ENCODE results near the gene OCIAD1. TPM values are rescaled to one million over a fixed set of nuclear protein-coding genes. Genes with fewer than 3 reads are reported as not detected.
"Not testable (repeated sequence)": the region's sequence is repeated elsewhere in the genome, so short reads cannot be mapped to it uniquely, and the experiment has no call there.

The OCIAD1 gene
- total RNA-seq, 2 donors from 2014 or later: 114 to 176 TPM

DNA sequence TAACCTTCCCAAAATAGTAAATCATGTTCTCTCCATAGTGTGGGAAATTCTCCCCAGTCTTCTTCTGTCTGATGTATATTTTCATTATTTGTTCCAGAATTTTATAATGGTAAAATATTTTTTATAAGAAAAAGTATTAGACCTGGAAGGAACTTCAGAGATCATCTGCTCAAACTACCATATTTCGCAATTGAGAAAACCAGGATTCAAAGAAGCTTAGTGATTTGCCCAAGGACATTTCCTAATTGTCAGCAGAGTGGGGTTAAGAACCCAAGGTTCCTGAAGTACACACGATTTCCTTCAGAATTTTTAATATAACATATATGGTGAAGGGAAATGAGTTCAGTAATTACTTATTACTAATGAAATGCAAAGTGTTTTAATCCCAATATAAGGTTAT, 24.1 kb downstream of the OCIAD1 start:
- intact Hi-C loops (cut with DNase I): no loop called here
- H3K9me3 ChIP-seq: no peaks in the 10 kb centered on the region
- no peaks in the 10 kb centered on the region for H3K36me3 ChIP-seq
- DNase-seq (ENCODE audit: low spot score): no peak
- 85% methylated on average over 2 of the region's 2 CpGs for WGBS
- no peak overlapping the region for H3K27ac ChIP-seq
- TF ChIP-seq CTCF (IDR thresholded peaks at IDR 0.05): no peak
- no peak for TF ChIP-seq POLR2A (IDR thresholded peaks at IDR 0.05)
- TF ChIP-seq POLR2AphosphoS5 (IDR thresholded peaks at IDR 0.05): no peak
- no peaks in the 10 kb centered on the region for H3K27me3 ChIP-seq (replicated peaks; ENCODE audit: insufficient read depth)
- no peaks in the 10 kb centered on the region for H3K4me1 ChIP-seq (replicated peaks)
- H3K4me3 ChIP-seq: no peak overlapping the region

GRCh38 chr4:48858130-48858529, 27.2 kb downstream of the OCIAD1 start:
- H3K36me3 ChIP-seq: no peaks in the 10 kb centered on the region
- no peak for DNase-seq (ENCODE audit: low spot score)
- intact Hi-C loops (cut with DNase I): no loop called here

DNA sequence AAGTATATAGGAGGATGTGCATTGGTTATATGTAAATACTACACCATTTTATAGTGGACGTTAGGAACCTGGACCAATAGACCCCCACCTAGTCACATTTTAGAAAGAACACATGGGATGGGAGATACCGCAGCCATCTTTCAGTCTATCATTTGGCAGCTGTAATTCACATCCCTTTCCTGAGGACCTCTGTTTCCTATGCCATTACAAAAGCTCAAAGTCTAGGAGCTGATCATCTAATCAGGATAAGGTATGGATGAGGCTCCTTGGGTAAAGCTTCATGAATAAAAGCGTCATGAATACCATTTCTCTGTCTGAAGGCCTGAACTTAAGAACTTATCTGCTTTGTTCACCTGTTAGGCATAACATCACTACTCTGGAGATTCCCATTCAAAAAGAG, 31.1 kb downstream of the OCIAD1 start:
- DNase-seq (ENCODE audit: low spot score): no peak
- no peak overlapping the region for H3K4me3 ChIP-seq
- no peak overlapping the region for H3K27ac ChIP-seq
- no peaks in the 10 kb centered on the region for H3K36me3 ChIP-seq
- 88% methylated on average over 3 of the region's 3 CpGs for WGBS
- no peak for TF ChIP-seq POLR2A (IDR thresholded peaks at IDR 0.05)
- no peak for TF ChIP-seq CTCF (IDR thresholded peaks at IDR 0.05)
- TF ChIP-seq POLR2AphosphoS5 (IDR thresholded peaks at IDR 0.05): no peak
- H3K4me1 ChIP-seq (replicated peaks): no peaks in the 10 kb centered on the region
- H3K27me3 ChIP-seq (replicated peaks; ENCODE audit: insufficient read depth): no peaks in the 10 kb centered on the region
- intact Hi-C loops (cut with DNase I): no loop called here
- no peaks in the 10 kb centered on the region for H3K9me3 ChIP-seq

More at GRCh38 chr4:48858130-48858529, 27.2 kb downstream of the OCIAD1 start:
- Histone ChIP-seq H3K4me3 (no peak overlapping the region), H3K9me3 (no peaks in the 10 kb centered on the region), H3K27me3 (replicated peaks; ENCODE audit: insufficient read depth) (no peaks in the 10 kb centered on the region), H3K4me1 (replicated peaks) (no peaks in the 10 kb centered on the region), H3K27ac (no peak overlapping the region)
- no peak for TF ChIP-seq POLR2AphosphoS5 (IDR thresholded peaks at IDR 0.05)
- TF ChIP-seq CTCF (IDR thresholded peaks at IDR 0.05): no peak
- TF ChIP-seq POLR2A (IDR thresholded peaks at IDR 0.05): no peak
- 94% methylated on average over 7 of the region's 7 CpGs for WGBS

GRCh38 chr4:48862661-48863060, 31.8 kb downstream of the OCIAD1 start:
- H3K9me3 ChIP-seq: no peaks in the 10 kb centered on the region
- H3K27ac ChIP-seq: no peak overlapping the region
- no peaks in the 10 kb centered on the region for H3K27me3 ChIP-seq (replicated peaks; ENCODE audit: insufficient read depth)
- WGBS: 67% methylated on average over 1 of the region's 1 CpG
- H3K4me3 ChIP-seq: no peak overlapping the region
- no peaks in the 10 kb centered on the region for H3K36me3 ChIP-seq
- H3K4me1 ChIP-seq (replicated peaks): no peaks in the 10 kb centered on the region
- TF ChIP-seq POLR2A (IDR thresholded peaks at IDR 0.05) (no peak), POLR2AphosphoS5 (IDR thresholded peaks at IDR 0.05) (no peak), CTCF (IDR thresholded peaks at IDR 0.05) (no peak)
- no peak for DNase-seq (ENCODE audit: low spot score)
- intact Hi-C loops (cut with DNase I): no loop called here

GRCh38 chr4:48863728-48864127, 32.8 kb downstream of the OCIAD1 start:
- intact Hi-C loops (cut with DNase I): no loop called here
- H3K4me3 ChIP-seq: no peak overlapping the region
- H3K4me1 ChIP-seq (replicated peaks): no peaks in the 10 kb centered on the region
- no peaks in the 10 kb centered on the region for H3K36me3 ChIP-seq
- no peak overlapping the region for H3K27ac ChIP-seq
- DNase-seq (ENCODE audit: low spot score): no peak
- no peaks in the 10 kb centered on the region for H3K27me3 ChIP-seq (replicated peaks; ENCODE audit: insufficient read depth)
- H3K9me3 ChIP-seq: no peaks in the 10 kb centered on the region
- 90% methylated on average over 4 of the region's 4 CpGs for WGBS
- no peak for TF ChIP-seq POLR2AphosphoS5 (IDR thresholded peaks at IDR 0.05)
- no peak for TF ChIP-seq CTCF (IDR thresholded peaks at IDR 0.05)
- TF ChIP-seq POLR2A (IDR thresholded peaks at IDR 0.05): no peak

- H3K27ac ChIP-seq; DNase-seq (ENCODE audit: low spot score); H3K4me3 ChIP-seq; intact Hi-C loops (cut with DNase I); H3K9me3 ChIP-seq; H3K4me1 ChIP-seq (replicated peaks); H3K27me3 ChIP-seq (replicated peaks; ENCODE audit: insufficient read depth); H3K36me3 ChIP-seq: not testable (repeated sequence)
- WGBS: 94% methylated on average over 4 of the region's 4 CpGs
These were observed 33.8 kb downstream of the OCIAD1 start for GRCh38 chr4:48864696-48865095.
